GM19438 (cell line): Measurements from ENCODE around the gene KIAA1958.
"Not testable (repeated sequence)": the region's sequence is repeated elsewhere in the genome, so short reads cannot be mapped to it uniquely, and the experiment has no call there.

Experiments used
- ATAC-seq: cut with Tn5 transposase; IDR thresholded peaks from one replicate; pipeline ENCODE4 v1.9.1; 2021; ENCODE audit warnings: low read depth; ENCODE audit not compliant: unreplicated experiment

Gene KIAA1958

DNA sequence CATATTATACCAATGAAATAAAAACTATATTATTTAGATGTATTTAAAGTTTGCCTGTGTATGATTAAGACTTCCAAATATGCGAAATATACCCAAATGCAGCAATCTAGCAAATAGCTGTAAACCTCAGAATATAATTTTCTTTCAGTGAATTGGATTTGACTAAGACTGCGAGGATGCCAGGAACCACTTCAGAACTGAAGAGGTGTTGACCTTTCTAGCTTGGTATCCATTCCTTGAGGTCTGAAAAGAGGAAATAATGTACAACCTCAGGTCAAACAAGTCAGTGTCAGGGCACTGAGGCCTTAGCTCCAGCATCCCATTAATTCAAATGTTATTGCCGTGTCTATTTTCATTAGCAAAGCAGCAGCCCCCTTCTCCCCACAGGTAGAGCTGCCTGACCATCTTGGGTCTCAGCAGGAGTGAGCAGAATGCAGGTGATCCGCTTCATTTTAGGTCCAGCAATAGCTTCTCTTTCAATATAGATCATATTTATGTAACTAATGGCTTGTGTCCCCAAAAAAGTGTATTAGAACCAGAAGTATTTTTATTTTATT lies 100.0 kb downstream of the KIAA1958 start:
- no peak for ATAC-seq

DNA sequence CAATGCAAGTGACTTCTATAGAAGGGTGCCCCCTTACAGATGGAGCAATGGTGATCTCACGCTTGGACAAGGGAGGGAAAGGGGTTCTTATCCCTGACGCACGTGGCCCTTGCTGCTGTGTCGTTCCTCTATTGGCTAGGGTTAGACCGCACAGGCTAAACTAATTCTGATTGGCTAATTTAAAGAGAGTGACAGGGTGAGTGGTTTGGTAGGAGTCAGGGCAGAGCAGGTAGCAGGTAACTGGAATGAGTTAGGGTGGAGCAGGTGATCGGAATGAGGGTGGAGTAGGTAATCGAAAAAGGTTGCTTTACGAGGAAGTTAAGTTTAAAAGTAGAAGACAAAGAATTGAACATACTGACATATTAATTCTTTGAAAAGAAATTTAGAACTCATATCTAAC lies 105.2 kb downstream of the KIAA1958 start:
- not testable (repeated sequence) for ATAC-seq

DNA sequence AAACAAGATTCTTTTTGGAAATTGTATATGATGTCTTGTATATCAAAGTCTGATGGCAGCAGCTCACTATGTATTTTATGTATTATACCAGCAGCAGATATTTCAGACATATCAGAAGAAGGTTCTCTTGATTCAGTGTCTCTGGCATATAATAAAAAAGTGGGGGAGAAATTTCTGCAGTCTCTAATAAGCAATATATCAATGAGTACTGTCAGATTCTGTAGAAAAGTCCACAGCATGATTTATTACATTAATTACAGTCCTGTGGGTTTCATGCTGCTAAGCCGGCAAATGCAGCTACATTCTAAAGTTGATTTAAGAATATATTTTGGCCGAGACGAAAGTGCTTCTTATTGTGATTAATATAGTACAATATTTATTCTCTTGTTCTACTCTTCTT lies 113.1 kb downstream of the KIAA1958 start:
- no peak for ATAC-seq

DNA sequence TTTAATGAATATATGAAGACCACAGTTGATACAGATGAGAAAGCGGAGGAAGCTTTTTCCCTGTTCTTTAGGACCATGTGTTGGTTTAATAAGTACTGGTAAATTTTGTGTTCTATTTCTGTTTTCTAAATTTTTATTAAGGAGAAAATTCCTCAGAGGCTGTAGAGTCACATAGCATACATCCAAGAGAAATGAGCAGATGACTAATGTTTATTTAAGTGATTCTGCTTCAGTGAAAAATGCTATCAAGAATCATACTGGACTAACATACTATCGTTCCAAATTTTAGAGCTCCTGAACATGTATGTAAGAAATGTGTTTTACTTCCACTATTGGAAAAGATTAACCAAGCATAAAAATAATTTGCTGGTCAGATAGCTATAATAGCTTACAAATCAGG lies 115.0 kb downstream of the KIAA1958 start:
- ATAC-seq = no peak

DNA sequence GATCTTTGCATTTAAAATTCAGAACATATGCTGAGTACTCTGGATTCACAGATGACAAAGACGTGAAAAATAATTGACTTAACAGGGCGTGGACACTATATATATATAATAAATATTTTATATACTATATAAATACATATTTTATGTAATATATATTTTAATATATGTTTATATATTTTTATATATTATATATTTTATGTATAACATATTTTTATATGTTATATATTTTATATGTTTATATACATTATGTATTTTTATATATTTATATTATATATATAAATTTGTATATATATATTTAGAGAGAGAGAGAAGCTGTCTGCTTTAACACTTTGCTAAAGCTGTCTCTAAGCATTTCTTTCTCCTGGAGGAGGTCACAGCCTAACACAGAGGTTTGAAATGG lies 118.2 kb downstream of the KIAA1958 start:
- ATAC-seq = no peak

DNA sequence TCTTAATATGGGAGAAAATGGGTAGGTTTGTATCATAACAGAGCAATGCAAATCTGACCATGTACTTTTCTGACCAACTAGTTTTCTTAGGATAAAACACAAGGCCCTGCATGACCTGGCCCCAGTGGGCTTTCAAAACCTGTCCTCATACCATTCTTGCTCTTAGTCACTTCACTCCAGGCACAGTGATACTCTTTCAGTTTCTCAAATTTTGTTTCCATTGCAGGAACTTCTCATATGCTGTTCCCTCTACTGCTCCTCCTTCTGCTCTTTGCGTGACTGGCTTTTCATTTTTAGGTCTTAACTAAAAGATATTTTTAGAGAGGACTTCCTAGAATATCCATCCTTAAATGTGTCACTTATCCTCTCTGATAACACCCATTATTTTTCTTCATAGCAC lies 118.9 kb downstream of the KIAA1958 start:
- ATAC-seq = peak; percentile 93

DNA sequence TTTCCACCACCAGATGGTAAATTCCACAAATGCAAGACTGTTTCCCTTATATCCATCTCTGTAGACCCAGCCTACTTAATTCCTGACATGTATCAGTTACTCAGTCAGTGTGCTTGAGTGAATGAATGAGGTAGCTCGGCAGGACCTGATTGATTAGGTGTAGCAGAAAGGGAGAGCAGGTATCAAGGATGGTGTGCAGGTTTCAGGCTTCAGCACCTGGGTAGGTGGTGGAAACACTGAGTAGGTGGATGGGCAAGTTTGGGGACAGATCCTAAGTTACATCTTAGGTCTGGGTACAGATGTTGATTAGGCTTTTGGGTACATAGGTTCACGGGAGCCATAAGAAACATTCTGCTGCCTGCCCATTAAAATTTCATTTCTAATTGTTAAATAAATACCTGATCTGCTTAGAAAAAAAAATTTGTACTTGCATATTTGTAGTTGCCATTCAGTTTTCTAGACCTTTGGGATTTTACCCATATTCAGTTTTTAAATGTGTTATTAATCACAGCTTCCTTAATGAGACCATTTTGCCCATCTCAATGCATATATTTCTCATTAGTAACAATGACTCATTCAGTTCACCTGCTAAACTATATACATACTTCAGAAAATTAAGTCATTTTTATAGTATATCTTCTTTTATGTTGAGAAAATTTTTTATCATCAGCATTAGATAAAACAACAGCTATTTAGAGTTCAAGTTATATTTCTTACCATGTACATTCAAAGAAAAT lies 119.5 kb downstream of the KIAA1958 start:
- no peak for ATAC-seq

DNA sequence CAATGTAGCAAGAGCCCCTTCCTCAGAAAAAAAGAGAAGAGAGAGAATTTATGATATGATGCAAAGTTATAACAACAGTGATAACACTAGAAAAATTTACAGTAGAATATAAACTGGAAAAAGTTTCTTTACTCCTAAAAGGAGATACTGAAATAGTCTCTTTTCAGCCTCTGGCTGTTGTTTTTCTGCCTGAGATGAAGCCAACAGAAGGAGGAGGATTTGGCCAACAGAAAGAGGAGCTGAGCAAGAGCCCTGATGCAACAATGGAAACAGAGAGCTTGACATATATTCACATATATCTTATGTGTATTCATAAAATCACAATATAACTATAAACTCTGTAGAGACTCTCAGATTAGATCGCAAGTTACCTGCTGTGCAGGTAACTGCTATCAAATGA lies 122.2 kb downstream of the KIAA1958 start:
- no peak for ATAC-seq

DNA sequence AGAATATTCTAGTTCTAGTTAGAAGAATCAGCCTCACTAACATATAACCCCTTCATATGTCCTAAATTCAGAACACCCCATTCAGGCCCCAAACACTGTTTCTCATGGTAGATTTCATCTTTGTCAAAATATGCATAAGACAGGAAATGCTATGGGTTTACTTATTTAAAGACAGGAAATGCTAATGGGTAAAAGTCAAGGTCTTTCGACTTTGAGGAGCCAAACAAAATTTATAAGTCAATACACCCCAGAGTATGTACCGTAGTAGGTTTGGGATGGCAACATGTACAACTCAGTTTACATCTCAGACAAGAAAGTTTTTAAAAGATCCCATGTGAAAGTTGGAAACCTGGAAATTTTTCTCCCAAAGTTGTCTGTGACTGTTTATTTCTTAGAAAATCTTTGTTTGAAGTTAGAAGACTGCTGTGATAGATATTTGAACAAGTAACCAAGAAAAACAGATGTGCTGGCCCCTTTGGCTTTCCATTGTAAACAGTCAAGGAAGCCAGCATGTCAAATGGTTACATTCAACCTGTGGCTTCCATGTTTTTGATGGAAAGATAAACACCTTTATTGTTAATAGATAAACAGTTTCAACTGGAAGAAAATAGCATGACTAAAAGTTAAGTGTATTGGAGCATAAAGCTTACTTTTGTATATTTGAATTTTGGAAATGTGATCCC lies 129.1 kb downstream of the KIAA1958 start:
- no peak for ATAC-seq

DNA sequence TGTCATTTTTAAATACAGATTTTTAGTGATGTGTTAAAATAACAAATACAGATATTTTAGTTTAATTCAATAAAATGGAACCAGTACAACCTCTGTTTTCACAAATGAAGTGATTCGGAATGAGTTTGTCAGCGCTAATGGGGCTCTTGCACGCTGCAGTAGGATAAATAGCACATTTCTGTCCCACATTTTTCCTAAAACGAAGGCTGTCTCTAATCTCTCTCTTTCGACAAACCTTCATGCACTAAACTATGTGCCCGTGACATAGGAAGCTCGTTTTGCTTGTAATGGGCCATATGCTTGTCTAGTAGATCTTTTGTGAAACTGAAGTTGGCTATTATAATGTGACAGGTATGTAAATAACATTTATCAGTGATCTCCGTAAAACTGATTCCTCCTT lies 130.7 kb downstream of the KIAA1958 start:
- ATAC-seq = no peak

DNA sequence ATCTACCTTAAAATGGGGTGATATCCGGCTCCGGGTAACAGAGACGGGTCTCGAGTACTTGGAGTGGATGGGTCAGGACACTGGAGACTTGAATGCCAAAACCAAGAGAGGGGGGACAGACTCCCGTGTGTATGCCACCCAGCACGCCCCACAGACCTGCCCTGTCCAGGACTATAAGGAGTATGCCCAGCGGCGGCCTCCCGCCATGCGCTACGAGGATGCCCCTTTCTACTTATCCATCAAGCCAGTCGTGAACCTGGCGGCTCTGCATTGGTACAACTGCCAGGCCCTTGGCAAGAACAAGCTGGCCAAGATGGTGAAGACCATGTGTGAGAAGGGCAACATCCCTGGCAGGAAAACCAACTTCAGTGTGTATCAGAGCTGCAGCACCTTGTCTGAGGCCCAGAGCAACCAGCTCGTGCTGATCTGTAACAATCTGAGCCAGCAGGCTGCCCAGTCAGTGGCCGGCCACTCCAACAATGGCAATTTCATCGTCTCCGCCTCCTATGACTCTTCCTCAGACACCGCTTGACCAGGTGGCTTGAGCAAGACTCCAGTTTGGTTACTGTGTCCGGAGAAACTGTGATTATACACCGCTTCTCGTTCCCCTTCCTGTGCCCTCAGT lies 131.9 kb downstream of the KIAA1958 start:
- no peak for ATAC-seq

DNA sequence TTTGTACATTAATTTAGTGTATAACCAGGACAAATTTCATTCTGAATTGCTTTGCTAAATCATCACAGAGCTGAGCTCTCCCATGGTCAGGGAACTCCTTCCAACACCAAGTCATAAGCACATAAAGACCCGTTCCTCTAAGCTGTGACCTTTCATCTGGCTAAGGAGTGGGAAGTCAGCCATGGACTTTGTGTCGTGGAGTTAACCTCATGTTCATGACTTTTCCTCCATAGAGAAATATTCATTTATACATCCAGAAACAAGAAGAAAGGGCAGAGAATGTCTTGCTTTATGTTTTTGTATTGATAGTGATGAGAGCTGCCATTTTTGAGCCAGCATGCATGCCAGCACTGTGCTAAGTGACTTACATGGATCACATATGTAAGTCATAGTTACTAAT lies 133.8 kb downstream of the KIAA1958 start:
- no peak for ATAC-seq

DNA sequence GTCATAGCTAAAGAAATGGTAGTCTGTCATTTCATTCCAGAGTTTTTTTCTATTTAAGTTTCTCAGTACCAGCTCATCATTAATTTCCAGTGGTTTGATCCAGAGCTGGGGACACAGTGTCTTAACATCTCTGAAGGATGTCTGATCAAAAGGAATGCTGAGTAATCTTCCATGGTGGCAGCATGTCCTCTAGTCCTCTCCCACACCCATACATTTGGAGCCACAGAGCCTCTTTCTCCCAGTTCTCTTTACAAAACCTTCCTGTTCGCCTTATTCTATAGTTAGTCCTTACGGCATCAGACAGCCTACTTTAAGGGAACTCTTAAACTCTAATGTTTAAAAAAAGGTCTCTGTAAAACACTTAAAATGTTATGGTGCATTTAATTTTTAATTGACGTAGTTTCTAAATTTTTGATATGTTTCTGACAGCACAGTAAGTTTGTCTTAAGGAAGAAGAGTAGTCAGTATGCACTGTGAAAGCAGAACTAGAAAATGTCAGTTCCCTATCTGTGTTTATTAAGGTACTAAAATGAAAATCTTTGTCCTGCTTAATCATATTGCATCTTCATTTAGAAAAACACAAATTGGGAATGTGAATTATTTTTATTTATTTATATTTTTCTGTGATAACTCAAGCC lies 134.5 kb downstream of the KIAA1958 start:
- no peak for ATAC-seq

DNA sequence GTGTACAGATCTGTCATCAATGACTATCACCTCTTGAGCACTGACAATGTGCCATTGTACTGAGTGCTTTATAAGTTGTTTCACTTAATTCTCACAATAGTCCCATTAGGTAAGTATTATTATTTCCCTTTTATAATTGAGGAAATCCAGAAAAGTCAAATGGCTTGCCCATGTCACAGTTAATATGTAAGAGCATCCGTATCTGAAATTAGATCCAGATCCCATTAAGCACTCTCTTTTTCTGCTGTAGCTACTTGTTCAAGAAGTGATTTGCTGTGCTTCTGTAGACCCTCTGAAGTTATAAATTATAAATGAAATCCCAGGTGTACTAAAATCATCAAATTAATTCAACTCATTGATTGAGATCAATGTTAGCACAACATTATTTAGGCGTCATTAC lies 136.6 kb downstream of the KIAA1958 start:
- no peak for ATAC-seq

DNA sequence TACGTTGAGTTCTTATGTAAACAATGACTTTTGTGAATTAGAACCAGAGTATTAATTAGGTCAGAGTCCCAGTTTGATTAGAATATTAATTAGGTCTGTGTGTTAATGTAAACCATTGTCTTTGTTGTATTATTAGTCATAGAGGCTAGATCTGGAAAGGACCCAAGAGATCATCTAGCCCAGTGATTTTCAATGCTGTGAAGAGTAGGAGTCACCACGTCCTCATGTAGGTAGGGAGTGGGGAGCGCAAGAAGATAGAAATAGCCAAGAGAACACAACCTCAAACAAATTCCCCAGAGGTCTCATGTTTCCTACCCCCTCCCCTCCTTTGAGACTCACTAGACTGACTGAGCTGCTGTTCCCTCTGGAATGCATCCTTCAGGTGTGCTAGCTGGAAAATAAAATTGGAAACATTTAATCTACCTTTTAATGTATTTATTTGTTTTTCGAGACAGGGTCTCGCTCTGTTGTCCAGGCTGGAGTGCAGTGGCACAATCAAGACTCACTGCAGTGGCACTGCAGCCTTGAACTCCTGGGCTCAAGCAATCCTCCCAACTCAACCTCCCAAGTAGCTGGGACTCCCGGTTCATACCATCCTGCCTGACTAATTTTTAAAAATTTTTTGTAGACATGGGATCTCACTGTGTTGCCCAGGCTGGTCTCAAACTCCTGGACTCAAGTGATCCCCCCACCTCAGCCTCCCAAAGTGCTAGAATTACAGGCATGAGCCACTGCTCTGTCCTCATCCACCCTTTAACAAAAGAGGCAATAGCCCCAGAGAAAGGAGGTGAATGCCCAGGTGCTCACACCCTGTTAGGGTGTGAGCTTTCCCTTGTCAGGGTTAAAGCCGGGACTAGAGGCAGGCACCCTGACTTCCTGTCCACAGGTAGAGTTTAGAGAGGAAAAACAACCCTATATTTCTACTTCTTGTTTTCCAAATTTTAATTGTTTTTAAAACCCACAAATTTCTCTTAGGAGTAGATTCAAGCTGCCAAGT lies 138.4 kb downstream of the KIAA1958 start:
- no peak for ATAC-seq

DNA sequence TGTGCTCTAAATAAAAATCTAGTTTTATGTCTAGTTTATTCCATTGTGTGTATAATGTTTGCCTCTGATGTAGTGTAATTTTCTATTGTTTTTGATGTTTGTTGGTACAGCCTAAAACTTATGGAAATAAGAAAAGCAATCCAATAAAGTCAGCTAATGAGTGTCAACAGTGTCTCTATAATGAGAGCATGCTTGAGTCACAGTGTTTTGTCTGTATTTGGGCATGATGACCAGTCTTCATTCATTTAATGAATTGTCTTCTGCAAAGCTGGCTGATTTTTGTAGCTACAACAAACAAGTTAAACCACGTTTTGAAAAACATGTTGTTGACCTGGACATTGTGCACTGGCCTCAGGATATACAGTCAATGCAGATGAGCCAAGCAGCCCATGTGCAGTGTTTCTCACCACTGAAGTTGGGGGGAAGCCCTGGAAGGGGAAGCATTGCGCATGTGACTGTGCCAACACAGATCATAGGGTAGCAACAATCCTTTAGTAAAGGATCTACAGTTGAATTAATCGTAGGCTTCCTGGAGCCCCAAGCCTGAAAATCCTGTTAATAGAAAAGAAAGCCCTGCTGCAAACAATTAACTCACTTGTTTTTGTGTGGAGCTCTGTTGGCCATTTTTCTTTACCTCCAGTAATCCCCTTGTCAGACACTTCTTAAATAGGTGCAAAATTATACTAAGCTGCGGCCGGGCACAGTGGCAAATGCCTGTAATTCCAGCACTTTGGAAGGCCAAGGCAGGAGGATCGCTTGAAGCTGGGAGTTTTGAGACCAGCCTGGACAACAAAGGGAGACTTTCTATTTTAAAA lies 143.3 kb downstream of the KIAA1958 start:
- no peak for ATAC-seq

DNA sequence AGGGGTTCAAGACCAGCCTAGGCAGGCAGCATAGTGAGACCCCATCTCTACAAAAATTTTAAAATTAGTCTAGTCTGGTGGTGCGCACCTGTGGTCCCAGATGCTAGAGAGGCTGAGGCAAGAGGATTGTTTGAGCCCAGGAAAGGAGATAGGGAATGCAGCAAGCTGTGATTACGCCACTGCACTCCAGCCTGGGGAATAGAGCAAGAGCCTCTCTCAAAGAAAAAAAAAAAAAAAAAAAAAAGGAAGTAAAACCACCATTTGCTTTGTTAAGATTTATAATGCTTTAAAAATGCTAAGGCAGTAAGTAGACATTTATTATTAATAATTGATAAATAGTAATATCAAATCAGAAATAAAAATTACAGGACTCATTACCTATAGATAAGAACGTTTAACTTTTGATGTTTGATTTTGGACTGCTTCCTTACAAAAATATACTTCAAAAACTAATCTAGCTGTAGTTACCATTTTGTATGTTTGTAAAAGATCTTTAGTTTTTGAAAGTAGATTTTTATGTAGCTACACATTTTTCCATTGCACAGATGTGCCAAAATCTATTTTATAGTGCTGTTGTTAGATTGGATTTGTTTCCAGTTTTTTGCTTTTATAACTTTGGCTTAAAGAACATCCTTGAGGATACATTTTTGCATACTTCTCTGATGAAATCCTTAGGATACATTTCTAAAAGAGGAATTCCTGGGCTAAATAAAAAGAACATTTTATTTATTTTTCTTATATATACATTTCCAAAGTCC lies 144.9 kb downstream of the KIAA1958 start:
- no peak for ATAC-seq

DNA sequence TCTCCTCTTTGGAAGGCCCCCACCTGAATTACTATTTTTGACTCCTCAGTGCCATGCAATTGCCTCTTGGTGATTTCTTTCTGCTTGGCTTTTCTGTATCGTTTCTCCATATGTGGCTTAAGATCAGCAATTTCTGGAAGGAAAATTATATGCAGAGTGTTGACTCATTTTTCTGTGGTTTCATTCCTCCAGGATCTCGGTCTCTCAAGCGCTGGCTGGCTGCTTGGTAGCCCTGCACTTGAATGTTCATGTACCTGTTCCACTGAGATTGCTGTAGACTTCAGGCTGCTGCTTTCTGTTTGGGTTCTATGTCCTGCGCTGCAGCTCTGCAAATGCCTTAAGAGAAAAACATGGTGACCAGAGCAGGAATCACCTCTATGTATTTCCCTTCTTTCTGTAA lies 153.7 kb downstream of the KIAA1958 start:
- no peak for ATAC-seq
